ACC112 (cell line): ENCODE results near the gene ADCY7.

ENCODE experiments used
- H2AFZ ChIP-seq: fragments of 200-600 bp; sonication (generic); one replicate; pipeline ENCODE4 v1.6.0; 2017; ENCODE audit warnings: antibody characterized with exemption, low read length; ENCODE audit not compliant: unreplicated experiment
- H3K27ac ChIP-seq: fragments of 200-600 bp; sonication (generic); 2 replicates; pipeline ENCODE4 v1.5.1; 2014; ENCODE audit warnings: low read depth, mild to moderate bottlenecking, antibody characterized with exemption, low read length, moderate library complexity
- H3K27me3 ChIP-seq: fragments of 200-600 bp; sonication (generic); 2 replicates; pipeline ENCODE4 v1.6.1; 2014; ENCODE audit warnings: mild to moderate bottlenecking, antibody characterized with exemption, low read length, moderate library complexity, mixed read lengths; ENCODE audit not compliant: insufficient read depth
- H3K36me3 ChIP-seq: fragments of 200-600 bp; sonication (generic); 2 replicates; pipeline ENCODE4 v1.6.1; 2016; ENCODE audit warnings: mild to moderate bottlenecking, antibody characterized with exemption, low read length, moderate library complexity, mixed read lengths; ENCODE audit not compliant: insufficient read depth
- H3K4me1 ChIP-seq: fragments of 200-600 bp; sonication (generic); one replicate; pipeline ENCODE4 v1.6.1; 2016; ENCODE audit warnings: low read length, mixed read lengths; ENCODE audit not compliant: insufficient read depth, unreplicated experiment, control insufficient read depth
- H3K4me3 ChIP-seq: fragments of 200-600 bp; sonication (generic); 2 replicates; pipeline ENCODE4 v1.5.1; 2014; ENCODE audit warnings: mild to moderate bottlenecking, low read depth, low read length
- H3K79me2 ChIP-seq: fragments of 200-600 bp; sonication (generic); one replicate; pipeline ENCODE4 v1.6.0; 2016; ENCODE audit warnings: low read length; ENCODE audit not compliant: control insufficient read depth, unreplicated experiment, insufficient read depth

The ADCY7 gene

DNA sequence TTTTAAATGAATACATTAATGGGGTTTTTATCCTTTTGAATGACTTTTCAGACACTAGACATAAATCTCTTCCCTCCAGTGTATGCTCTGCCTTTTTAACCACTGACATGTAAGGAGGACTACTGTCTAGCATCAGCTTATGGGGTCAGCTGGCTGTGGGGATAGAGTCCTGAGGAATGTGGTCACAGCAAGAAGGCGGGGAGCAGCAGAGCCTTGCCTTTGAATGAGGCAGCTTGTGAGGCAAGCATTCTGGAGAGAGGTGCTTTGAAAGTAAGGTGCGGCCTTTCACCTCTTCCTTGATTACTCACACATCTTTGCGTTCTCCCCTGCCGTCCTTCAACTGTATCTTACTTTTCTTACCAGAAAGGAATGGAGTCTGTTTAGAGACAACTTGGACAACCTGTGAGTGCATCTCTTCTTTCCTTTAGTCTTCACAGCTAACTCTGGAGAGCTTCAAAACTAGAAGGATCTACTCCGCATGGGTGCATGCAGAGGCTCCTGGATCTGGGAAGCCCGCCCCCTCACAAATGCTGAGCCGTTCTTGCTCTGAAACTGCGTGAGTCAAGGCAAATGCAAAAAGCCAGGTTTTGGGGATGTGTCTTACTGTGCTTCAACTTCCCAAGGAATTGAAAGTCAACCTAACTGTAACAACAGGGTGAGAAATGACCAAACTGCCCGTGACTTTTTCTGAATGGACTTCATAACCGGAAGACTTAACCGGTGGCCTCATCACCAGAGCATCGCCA is 49.9 kb downstream of the ADCY7 start:
- Histone ChIP-seq H3K36me3 (peaks cover 31% of the 10 kb centered on the region), H3K79me2 (no peaks in the 10 kb centered on the region), H3K4me3 (no peak overlapping the region), H2AFZ (no peak overlapping the region), H3K4me1 (no peaks in the 10 kb centered on the region), H3K27me3 (no peaks in the 10 kb centered on the region), H3K27ac (no peak overlapping the region)

DNA sequence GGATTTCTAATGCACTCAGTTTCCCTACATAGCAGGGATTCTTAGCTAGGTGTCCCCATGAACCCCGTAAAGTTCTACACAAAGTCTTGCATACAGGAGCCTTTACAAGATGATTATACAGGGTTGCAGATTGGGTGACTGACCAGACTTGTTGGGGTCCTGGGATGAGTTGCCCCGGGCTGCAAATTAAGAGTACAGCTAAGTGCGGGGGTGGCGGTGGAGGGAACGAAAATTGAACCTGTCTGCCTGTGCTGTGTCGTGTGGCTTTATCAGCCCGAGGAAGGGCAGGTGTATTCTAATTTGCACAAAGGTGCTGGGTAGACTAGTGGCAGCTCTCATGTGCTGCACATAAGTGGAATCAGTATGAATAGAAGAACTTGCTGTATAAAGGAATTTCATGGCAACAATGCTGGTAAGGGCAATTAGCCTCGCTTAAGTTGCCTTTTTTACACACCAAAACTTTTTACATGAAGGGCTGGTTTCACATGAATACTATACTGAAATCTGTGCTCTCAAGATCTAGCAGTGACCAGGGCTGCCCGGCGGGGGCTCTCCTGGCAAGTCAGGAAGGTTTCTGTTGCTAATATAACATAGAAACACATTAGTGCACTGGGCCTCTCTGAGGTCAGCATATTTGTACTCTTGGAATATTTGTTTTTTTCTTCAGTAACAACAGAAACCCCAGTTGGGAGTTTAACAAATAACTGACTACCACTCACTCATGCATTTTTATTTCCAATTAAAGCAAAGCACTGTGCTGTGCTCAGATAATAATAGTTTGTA is 50.7 kb downstream of the ADCY7 start:
- peaks cover 31% of the 10 kb centered on the region for H3K36me3 ChIP-seq
- H3K27me3 ChIP-seq, result no peaks in the 10 kb centered on the region
- no peak overlapping the region for H3K4me3 ChIP-seq
- no peak overlapping the region for H3K27ac ChIP-seq
- H3K4me1 ChIP-seq, result no peaks in the 10 kb centered on the region
- no peaks in the 10 kb centered on the region for H3K79me2 ChIP-seq
- no peak overlapping the region for H2AFZ ChIP-seq

DNA sequence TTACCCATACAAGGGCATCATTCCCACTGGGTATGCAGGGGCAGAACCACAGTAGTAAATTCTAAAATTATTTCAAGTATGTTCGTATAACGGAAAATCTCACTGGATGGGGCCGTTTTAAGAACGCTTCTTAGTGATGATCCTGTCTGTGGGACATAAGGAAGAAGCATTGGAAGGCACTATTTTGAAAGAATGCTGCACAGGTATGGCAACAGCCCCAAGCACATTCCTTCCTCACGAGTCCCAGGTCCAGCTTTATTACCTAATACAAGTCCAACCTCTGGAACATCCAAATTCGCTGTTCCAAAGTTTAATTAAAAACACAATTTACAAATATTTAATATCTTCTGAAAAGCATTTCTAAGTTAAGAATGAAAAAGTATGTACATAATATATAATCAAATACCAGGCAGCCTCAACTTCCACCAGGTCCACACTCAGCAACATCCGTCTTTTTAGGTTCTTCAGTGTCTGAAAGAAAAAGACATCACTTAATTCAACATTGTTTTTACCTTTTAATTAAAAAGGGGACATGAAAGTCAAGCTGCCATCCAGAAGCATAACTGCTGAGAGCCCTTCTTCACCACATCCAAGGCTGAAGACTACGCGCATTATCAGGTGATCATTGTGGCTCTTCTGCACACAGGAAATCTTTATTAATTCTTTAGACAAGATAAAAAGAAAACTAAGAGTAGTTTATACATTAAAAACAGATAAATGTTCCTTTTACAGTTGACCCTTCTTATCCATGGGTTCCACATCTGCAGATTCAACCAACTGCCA is 52.6 kb downstream of the ADCY7 start:
- H3K4me3 ChIP-seq, result no peak overlapping the region
- peaks cover 31% of the 10 kb centered on the region for H3K36me3 ChIP-seq
- no peak overlapping the region for H3K27ac ChIP-seq
- H2AFZ ChIP-seq, result no peak overlapping the region
- peaks cover 6% of the 10 kb centered on the region for H3K4me1 ChIP-seq
- no peaks in the 10 kb centered on the region for H3K27me3 ChIP-seq
- H3K79me2 ChIP-seq, result no peaks in the 10 kb centered on the region

DNA sequence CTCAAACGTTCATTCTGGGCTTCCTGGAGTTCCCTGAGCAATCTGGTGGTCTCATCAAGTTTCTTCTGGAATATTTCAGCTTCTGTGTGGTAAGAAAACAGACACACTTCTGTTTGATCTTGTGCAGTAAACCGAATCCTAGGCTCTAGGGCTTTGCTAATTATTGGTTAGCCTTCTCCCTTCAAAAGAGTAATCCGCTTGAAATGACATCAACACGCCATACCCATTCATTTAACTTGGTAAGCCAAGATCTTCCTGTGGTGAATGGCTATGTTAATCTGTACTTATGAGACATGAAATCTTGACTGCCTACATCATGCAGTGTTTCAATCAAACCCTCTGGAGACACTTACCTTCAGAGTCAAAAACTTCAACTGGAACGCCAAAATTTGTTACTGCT is 54.0 kb downstream of the ADCY7 start:
- Histone ChIP-seq H3K27ac (no peak overlapping the region), H2AFZ (no peak overlapping the region), H3K36me3 (peaks cover 22% of the 10 kb centered on the region; the same call in 1 of the 2 replicates), H3K4me3 (no peak overlapping the region), H3K27me3 (no peaks in the 10 kb centered on the region), H3K79me2 (no peaks in the 10 kb centered on the region), H3K4me1 (peaks cover 6% of the 10 kb centered on the region)

DNA sequence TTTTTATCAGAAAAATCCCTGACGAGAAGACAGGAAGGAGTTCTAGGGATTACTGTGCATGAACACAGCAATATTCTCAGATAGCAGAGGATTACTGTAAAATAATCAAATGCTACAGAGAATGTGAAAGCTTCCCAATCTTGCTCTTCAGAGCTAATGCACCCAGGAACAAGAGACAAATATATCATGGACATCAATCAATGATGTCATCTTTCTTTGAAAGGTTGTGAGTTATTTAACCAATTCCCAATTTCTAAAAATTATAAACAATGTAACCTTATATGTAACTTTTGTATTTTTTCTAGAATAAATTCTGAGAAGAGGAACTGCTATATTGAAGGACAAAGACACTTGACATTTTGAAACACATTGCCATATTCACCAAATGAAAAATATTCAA is 56.0 kb downstream of the ADCY7 start:
- no peaks in the 10 kb centered on the region for H3K79me2 ChIP-seq
- no peak overlapping the region for H3K4me3 ChIP-seq
- peaks cover 6% of the 10 kb centered on the region for H3K4me1 ChIP-seq
- H3K27me3 ChIP-seq, result no peaks in the 10 kb centered on the region
- no peak overlapping the region for H2AFZ ChIP-seq
- peaks cover 14% of the 10 kb centered on the region; the same call in 1 of the 2 replicates for H3K36me3 ChIP-seq
- H3K27ac ChIP-seq, result no peak overlapping the region

DNA sequence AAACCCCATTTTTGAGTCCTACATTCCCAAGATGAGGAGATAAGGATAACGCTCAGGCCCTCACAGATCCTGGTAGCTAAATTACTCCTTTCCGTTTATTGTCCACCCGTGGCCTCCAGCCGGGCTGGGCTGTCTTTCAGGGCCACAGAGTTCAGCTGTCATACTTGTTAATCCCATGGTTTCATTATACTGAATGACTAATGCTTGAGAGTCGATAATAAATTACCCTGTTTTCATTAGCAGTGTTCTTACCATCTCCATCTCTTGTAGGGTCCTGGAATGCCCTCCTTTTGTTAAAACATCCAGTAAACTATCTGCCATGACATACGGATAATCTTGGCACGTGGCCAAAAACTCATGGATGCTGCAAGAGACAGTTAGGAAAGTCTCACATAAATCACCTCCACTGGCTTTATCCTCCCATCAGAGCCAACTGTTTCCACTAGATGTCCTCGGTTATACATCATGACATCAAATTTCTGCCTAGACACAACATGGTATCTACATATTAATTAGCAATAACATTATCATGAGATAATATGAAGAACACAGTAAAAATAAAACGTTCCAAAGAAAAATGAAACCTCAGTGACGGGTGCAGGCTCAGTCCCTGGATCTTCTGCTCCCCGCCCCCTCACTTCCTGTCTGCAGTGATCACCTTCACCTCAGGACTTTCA is 57.1 kb downstream of the ADCY7 start:
- no peaks in the 10 kb centered on the region for H3K79me2 ChIP-seq
- H2AFZ ChIP-seq, result no peak overlapping the region
- H3K36me3 ChIP-seq, result peaks cover 10% of the 10 kb centered on the region; the same call in 1 of the 2 replicates
- no peak overlapping the region for H3K27ac ChIP-seq
- H3K27me3 ChIP-seq, result no peaks in the 10 kb centered on the region
- H3K4me3 ChIP-seq, result no peak overlapping the region
- peaks cover 6% of the 10 kb centered on the region for H3K4me1 ChIP-seq

DNA sequence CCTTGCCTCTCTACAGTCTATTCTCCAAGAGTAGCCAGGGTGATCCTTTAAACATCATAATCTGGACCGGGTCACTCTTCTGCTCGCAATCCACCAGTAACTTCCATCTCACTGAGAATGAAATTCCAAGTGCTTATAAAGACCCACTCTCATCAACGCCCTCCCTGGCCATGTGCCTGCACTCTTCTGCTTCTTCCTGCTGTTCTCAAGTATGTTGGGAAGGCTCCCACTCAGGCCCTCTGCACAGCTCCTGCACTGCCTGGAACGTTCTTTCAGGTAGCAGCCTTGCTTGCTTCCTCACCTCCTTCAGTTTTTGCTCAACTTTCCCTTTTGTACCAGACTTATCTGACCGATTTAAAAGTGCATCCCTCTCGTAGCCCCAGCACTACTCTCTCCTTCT is 58.0 kb downstream of the ADCY7 start:
- no peak overlapping the region for H3K27ac ChIP-seq
- no peak overlapping the region for H2AFZ ChIP-seq
- H3K79me2 ChIP-seq, result no peaks in the 10 kb centered on the region
- H3K4me1 ChIP-seq, result peaks cover 6% of the 10 kb centered on the region
- peaks cover 7% of the 10 kb centered on the region; the same call in 1 of the 2 replicates for H3K36me3 ChIP-seq
- H3K27me3 ChIP-seq, result no peaks in the 10 kb centered on the region
- H3K4me3 ChIP-seq, result no peak overlapping the region

DNA sequence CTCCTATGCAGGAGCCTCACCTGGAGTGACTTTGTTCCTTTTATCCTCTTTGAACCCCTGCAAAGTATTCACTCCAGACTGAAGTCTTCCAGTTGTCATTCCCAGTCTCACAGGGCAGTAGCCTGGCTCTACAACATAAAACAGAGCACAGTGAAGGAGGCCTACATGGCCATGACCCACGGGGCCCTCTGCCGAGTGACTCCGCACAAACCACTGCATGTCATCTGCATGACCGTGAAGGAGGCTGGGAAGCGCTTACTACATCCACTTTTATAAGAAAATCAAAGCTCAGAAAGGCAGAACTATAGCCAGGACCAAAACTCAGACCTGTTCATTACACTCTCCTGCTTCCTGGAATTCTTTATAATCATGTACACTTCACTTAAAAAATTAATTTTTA is 59.9 kb downstream of the ADCY7 start:
- Histone ChIP-seq H3K4me3 (no peak overlapping the region), H3K4me1 (peaks cover 6% of the 10 kb centered on the region), H2AFZ (no peak overlapping the region), H3K79me2 (no peaks in the 10 kb centered on the region), H3K27me3 (no peaks in the 10 kb centered on the region), H3K36me3 (no peaks in the 10 kb centered on the region; the same call in 1 of the 2 replicates), H3K27ac (no peak overlapping the region)

DNA sequence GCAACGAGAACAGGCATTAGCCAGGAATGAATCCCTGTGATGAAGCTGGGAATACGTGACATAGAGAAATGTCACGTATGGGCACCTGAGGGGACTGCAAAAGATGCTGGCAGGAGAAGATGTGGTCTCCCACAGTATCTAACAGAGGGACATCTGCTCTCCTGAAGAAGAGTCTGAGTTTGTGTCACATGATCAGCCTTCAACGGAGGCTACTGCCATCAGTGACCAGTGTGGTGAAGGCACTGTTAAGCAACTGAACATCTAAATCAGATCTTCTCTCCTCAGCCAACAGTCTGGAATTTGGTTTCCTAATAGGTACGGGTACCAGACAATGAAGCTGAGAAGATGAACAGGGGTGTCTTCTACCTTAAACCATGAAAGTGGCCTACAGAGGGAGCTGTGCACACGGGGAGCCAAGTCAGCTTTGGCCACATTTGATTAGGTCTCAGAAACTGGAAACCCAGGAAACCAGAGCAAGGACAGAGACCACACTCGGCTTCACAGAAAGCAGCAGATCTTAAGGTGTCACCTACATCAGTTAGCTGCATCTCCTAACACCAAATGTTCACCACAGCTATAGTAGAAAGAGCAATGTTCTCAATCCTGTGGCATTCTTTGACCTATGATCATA is 60.6 kb downstream of the ADCY7 start:
- H3K27ac ChIP-seq, result no peak overlapping the region
- H3K4me1 ChIP-seq, result peaks cover 6% of the 10 kb centered on the region
- no peaks in the 10 kb centered on the region for H3K27me3 ChIP-seq
- no peaks in the 10 kb centered on the region for H3K79me2 ChIP-seq
- no peak overlapping the region for H2AFZ ChIP-seq
- H3K4me3 ChIP-seq, result no peak overlapping the region
- no peaks in the 10 kb centered on the region; the same call in 1 of the 2 replicates for H3K36me3 ChIP-seq
